ENCODE data around the gene AADACL4.
"Not testable (repeated sequence)": the region's sequence is repeated elsewhere in the genome, so short reads cannot be mapped to it uniquely, and the experiment has no call there.

The AADACL4 gene

DNA sequence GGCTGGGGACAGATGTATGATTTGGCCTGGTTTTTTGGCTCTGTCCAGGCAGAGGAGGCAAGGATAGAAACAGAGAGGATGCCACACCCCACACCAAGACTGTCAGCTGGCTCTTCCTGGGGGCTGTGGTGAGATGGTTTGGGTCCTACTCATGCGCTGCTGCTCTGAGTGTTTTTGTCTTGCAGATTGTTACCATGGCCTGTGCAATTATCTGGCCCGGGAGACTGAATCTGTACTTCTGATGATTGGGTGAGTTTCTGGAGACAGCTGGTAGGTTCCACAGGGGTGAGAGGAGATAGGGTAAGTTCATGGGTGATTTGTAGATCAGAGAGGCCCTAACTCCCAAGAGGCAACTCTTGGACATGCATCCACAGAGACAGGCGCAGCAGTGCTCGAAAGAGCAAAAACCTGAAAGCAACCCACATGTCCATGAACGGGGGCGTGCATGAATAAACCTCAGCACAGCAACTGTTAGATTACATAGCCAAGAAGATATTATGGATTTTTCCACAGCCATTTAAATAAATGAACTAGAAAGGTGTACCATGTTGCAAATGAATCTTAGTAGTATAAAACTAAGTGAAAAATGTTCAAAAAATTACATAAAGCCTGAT lies 17.8 kb downstream of the AADACL4 start:
- DNase-seq = no peak

DNA sequence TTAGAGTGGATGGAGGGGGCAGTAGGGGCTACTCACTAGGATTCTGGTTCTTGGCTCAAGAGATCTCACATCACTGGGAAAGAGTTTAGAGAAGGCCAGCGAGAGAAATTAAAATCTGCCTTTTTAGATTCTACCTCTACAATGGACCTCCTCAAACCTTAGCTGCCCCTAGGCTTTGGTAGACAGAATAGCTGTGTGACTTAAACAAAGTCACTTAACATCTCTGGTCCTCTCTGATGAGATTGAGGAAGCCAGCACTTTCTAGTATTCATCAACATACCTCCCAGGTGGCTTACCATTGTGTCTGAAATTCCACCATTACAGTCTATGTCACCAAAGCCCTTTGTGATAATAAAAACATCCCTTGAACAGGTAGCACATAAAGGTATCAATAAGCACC lies 18.7 kb downstream of the AADACL4 start:
- no peak for DNase-seq

DNA sequence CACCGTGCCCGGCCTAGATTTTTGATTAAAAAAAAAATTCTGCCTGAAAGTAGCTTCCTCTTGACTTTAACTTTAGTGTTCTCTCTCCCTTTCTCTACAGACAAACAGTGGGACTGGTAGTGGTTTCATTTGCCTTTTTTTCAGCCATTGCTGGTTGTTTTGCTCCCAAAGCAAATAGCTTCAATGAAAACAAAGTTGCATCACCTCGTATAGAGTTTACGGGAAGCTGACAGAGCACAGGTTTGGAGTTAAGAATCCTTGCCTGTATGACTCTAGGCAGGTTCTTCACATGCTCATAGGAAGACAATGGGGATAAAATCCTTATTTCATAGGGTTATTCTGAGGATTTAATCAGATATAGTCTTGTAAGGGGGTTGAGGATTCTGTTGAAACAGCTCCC lies 21.6 kb downstream of the AADACL4 start:
- no peak for DNase-seq

DNA sequence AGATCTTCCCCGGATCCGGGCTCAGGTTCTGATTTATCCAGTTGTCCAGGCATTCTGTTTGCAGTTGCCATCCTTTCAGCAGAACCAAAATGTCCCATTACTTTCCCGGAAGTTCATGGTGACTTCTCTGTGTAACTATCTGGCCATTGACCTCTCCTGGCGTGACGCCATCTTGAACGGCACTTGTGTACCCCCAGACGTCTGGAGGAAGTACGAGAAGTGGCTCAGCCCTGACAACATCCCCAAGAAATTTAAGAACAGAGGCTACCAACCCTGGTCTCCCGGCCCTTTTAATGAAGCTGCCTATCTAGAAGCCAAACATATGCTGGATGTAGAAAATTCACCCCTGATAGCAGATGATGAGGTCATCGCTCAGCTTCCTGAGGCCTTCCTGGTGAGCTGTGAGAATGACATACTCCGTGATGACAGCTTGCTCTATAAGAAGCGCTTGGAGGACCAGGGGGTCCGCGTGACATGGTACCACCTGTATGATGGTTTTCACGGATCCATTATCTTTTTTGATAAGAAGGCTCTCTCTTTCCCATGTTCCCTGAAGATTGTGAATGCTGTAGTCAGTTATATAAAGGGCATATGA lies 22.4 kb downstream of the AADACL4 start:
- DNase-seq = no peak

DNA sequence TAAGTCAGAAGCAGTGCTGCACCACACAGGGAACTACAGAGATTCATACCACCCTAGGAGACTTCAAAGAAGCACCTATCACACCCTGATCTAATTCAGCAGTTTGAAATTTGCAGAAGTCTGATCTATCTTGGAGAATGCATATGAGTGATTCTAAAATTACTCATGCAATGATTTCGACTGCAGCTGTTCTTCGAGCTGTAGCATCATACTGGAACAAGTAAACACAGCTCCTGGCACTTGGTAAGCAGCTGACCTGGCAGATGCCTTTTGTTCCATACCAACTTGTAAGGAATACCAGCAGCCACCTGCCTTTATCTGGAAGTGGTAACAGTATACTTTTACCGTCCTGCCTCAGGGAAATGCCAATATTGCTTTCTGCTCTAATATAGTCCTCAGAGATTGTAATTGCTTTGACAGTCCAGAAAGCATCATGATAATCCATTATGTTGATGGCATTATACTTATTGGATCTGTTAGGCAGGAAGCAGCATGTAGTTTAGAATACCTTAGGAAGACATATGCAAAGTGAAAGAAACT lies 25.7 kb downstream of the AADACL4 start:
- DNase-seq = no peak

DNA sequence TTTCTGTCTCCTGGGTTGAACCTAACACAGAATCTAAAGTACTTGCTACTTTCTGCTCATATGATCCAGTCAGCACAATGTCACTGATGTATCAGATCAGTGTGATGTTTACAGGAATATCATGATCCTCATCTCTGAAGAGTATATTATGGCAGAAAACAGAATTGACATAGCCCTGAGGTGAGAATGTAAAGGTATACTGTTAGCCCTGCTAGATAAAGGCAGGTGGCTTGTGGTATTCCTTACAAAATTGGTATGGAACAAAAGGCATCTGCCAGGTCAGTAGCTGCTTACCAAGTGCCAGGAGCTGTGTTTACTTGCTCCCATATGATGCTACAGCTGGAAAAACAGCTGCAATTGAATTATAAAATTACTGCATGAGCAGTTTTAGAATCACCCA lies 30.5 kb downstream of the AADACL4 start:
- DNase-seq = no peak

DNA sequence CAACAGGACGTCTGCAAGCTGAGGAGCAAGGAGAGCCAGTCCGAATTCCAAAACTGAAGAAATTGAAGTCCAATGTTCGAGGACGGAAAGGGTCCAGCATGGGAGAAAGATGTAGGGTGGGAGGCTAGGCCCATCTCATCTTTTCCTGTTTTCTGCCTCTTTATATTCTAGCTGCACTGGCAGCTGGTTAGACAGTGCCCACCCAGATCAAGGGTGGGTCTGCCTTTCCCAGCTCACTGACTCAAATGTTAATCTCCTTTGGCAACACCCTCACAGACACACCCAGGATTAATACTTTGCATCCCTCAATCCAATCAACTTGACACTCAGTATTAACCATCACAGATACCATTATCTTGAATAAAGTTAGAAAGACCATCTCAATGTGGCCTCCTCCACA lies 32.2 kb downstream of the AADACL4 start:
- DNase-seq = not testable (repeated sequence)

DNA sequence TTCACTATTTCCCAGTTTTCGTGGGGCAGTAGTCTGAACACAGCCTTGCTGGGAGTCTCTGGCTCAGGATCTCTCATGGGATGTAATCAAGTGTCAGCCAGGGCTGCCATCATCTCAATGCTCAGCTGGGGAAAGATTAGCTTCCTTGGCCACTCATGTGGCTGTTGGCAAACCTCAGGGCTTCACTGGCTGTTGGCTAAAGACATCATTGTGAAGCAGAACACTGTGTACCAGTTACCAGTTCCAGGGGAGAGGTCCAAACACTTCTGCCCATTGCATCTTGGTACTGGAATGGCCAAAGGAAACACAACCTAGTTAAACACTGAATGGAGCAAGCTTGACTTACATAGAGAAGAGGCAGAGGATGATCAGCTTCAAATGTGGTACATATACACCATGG lies 33.7 kb downstream of the AADACL4 start:
- no peak for DNase-seq

DNA sequence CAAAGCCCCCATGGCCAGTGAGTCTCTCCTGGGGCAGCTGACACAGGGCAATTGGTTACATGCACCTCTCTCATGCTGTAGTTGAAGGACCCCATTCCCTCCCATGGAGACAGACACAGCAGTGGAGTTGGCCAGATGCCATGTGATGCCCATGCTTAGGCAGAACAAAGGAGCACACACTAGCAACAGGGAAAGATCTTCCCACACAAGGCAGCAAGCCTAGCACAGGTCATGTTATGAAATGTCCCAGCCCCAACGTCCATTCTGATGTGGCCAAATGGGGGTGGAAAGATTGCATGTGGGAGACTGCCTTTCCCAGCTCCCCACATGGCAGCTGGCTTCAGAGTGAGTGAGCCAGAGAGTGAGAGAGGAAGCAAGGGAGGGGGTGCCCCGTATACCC lies 34.5 kb downstream of the AADACL4 start:
- no peak for DNase-seq

DNA sequence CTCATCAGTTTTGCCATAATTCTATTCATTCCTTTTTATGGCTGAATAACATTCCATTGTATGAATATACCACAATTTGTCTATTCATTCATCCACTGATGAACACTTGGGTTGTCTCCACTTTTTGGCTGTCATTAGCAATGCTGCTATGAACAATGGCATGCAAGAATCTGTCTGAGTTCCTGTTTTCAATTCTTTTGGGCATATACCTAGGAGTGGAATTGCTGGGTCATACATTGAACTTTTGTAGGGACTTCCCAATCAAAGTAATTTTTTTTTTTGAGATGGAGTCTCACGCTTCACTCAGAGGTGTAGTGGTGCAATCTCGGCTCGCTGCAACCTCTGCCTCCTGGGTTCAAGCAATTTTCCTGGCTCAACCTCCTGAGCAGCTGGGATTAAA lies 34.9 kb downstream of the AADACL4 start:
- DNase-seq = no peak

DNA sequence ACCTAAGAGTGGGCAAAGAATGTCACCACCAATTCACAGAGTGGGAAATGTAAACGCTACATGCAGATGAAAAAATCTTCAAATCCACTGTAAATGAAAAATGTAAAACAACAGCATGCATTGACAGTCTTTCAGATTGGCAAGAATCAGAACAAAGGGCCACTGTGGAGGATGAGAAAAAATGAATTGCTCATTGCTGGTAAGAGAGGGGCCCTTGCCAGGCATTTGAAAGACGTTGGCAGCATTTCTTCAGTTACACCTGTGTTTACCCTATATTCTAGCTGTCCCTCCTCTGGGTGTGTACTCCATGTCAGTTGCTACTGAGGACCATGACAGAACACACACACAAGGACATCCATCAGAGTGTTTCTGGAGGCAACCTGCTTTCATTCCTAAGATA lies 46.3 kb downstream of the AADACL4 start:
- DNase-seq = no peak

DNA sequence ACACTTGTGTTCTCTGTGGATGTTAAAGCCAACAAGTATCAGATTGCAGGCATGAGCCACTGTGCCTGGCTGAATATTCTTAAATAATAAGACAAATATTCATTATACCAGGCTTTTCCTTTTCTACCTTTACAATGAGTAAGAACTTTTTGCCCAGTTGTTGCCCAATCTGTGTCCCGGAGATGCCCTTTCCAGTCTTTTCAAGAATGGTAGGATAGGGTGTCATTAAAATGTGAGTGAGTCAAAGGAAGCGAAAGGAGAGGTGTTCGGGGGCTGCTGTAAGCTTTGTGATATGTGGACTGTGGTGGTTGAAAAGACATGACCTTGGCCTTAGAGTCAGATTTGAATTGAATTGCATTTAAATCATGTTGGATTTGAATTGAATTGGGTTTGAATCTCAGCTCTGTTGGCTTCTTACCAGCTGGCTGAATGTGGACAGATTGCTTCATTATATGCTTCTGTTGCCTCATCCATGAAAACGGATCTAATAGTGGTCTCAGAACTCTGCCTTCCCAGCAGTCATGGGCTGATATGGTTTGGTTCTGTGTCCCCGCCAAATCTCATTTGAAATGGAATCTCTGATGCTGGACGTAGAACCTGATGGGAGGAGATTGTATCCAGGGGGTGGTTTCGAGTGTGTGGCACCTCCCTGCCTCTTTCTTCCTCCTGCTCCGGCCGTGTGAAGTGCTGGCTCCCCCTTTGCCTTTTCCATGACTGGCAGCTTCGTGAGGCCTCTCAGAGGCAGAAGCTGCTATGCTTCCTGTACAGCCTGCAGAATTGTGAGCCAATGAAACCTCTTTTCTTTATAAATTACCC lies 49.3 kb downstream of the AADACL4 start:
- peak; percentile 52 for DNase-seq

DNA sequence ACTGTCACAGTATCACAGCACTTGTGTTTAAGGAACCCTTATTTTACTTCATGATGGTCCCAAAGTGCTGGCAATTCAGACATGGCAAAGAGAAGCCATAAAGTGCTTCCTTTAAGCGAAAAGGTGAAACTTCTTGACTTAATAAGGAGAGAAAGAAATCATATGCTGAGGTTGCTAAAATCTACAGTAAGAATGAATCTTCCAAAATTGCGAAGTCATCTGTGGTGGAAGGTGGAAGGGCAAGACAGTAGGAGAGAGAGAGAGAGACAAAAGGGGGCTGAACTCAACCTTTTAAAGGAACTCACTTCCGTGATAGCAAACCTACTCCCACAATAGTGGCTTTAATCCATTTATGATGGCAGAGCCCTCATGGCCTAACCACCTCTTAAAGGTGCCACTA lies 52.8 kb downstream of the AADACL4 start:
- DNase-seq = no peak

DNA sequence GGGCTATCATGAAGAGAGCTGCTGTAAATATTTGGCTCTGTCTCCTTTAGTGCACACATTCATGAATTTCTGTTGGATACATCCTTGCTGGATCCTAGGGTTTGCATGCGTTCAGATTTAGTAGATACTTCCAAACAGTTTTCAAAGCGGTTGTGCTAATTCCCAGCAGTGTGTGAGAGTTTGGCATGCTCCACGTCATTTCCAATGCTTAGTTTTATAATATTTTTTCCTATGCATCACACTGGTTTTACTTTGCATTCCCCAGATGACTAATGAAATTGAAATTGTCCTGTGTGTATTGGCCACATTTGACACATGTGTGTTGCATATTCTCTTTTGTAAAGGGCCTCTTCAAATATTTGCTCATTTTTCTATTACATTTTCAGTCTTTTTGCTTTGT lies 53.5 kb downstream of the AADACL4 start:
- peak; percentile 77 for DNase-seq

DNA sequence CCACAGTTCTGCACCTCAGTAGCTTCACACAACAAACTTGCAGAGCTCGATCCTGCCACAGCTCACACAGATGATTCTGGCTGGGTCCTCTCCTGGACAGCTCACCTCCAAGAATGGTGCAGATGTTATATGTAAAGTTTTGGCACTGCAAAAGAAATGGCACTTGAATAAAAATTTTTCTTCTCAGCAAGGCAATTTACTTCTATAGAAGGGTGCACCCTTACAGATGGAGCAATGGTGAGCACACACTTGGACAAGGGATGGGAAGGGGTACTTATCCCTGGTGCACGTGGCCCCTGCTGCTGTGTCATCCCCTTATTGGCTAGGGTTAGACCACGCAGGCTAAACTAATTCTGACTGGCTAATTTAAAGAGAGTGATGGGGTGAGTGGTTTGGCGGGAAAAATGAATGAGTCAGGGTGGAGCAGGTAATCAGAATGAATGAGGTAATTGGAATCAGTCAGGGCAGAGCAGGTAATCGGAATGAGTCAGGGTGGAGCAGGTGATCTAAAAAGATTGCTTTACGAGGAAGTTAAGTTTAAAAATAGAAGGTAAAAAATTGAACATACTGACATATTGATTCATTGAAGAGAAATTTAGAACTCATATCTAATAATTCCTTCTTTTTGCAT lies 60.1 kb downstream of the AADACL4 start:
- no peak for DNase-seq

DNA sequence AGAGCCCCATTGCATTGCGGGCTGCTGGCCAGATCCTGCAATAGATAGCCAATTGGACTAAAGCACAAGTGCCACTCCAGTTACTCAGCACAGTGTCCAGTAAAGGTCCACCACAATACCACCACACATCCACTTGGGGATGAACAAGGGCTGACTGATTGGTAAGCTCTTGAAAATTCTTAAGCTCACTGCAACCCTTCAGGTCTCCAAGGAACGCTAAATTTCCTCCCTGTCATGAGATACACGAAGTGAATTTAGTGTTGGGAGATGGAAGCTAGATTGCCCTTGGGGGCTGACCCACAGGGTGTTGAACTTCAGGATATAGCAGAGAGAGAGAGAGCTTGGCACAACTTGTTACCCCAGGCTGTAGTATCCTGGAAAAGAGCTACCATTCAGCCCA lies 62.2 kb downstream of the AADACL4 start:
- DNase-seq = no peak

DNA sequence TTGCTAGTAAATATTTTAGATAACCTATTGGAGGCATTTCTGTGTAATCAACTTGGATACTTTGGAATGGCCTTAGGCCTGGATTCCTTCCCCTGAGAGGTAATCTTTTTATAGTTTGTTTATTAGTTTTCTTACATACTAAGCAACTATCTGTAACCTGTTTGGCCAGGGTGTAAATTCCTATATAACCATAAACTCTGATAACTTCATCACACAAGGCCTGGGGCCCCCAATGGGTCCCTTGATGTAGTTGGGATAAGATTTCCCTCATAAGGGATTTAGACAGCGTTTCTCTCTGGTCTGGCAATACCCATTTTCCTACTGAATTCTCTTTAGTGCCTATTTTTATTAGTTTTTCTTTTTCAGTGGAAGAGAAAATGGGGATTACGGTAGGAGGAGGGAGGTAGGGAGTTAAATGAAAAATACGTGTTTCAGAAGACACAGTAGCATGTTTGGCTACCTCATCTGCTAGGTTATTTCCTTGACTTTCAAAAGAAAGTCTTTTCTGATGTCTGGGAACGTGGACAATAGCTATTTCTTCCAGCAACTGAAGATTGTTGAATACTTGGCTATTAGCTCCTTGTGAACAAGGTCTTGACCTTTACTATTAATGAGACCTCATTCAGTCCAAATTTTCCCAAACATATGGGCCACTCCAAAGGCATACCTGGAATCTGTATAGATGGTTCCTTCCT lies 64.7 kb downstream of the AADACL4 start:
- no peak for DNase-seq

DNA sequence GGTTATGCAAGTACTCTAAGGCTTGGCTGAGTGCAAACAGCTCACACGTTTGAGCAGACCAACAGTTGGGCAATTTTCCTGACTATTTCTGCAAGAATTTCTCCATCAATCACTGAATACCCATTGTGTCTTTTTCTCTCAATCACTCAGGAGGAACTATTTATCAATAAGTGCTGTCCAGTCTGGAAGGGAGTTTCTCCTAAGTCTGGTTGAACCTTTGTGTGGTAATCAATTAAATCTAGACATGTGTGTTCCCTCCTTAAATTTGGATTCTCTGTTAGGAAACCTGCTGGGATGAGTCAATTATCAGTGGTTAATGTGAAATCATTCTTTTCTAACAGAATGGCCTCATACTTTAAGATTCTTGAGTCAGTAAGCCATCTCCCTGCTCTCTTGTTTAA lies 65.2 kb downstream of the AADACL4 start:
- peak; percentile 67 for DNase-seq

DNA sequence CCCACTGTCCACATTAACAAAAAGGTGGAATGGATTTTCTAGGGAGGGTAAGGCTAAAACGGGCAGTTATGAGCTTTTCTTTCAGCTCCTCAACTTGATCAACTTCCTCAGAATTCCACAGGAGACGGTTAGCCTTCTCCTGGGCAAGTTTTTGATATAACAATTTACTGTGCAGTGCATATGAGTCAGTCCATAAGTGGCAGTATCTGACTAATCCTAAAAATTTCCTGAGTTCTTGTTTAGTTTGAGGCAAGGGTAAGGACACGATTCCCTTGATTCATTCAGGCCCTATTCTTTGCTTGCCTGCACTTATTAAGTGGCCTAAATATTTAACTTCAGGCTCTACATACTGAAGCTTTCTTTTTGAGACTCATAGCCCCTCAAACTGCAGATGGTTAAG lies 65.8 kb downstream of the AADACL4 start:
- peak; percentile 56 for DNase-seq

DNA sequence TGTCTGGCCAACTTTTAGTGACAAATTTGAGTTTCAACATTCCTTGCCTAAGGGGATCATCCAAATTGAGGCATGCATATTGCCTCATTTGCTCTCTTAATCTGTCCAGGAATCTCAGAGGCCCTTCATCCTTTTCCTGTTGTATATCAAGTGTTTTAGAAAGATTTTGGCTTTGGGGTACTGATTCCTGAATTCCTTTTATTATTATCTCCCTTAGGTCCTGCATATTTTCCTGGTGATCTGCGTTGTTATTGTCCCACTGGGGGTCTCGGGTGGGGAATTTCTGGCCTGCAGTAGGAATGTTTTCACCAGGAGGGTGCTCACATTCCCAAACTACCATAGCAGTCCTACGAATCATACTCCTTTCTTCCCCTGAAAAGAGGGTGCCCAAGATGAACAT lies 67.7 kb downstream of the AADACL4 start:
- peak; percentile 75 for DNase-seq

DNA sequence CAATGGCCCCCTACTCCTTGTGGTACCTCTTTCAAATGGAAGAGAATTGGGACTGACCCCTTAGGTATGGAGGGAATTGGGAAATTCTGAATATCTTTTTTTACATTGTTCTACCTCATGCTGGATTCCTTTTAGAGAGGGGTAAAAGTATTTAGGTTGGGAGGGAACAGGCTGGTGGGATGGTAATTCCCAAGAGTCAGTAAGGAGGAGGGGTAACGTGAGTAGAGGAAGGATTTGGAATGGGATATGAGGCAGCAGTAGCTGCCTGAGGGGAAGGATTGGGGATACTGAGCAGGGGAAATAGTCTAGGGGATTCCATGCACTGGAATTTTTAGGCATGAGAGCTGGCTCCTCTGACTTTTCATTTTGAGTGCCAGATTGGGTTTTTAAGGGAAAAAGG lies 68.2 kb downstream of the AADACL4 start:
- DNase-seq = peak; percentile 48

DNA sequence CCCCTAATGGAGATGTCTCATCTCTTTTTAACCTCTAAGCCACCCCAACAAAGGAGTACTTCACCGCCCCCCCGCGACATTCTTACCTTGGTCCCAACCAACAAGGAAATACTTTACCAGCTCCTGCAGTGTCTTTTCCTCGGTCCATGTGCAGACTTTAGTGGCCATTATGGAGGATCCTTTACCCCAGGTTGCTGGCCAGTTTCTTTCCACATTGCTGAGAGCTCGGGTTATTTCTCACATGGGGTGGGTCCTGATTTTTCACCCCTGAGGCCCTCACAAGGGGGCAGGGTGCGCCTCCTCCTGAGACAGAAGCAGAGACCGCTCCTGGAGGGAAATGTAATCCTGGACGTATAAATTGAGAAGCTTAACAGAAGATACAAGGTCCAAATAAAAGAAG lies 69.0 kb downstream of the AADACL4 start:
- DNase-seq = no peak

DNA sequence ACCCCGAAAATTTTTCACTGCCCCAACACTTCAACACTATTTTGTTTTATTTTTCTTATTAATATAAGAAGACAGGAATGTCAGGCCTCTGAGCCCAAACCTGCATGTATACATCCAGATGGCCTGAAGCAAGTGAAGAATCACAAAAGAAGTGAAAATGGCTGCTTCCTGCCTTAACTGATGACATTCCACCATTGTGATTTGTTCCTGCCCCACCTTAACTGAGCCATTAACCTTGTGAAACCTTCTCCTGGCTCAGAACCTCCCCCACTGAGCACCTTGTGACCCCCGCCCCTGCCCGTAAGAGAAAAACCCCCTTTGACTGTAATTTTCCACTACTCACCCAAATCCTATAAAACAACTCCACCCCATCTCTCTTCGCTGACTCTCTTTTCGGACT lies 69.8 kb downstream of the AADACL4 start:
- DNase-seq = not testable (repeated sequence)
